Measurements from ENCODE around the gene ALDH9A1. TPM values are rescaled to one million over a fixed set of nuclear protein-coding genes. Genes with fewer than 3 reads are reported as not detected.

Gene ALDH9A1
- total and polyA plus RNA-seq, 2 of the 4 experiments (the other 2 are of a cell fraction): 43.5 to 43.7 TPM

DNA sequence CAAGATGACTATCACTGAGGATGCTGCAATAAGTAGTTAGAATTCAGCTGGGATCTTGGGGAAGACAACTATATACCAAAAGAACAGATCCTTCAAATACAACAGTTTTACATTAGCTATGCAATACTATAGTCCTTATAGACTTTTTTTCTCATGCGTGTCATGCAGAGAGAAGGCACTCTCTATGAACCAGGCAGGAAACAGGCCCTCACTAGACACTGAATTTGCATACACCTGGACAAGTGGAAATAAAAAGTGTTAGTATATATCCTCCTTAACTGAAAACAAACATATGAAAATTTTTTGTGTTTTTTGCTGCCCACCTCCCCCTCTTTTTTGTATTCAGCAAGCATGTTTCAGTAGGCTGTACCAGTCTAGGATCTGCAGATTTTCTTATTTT lies 40.4 kb upstream of the ALDH9A1 start:
- Histone ChIP-seq H3K14ac (replicated peaks; ENCODE audit: low read depth, low read length) (no peak overlapping the region), H2BK15ac (ENCODE audit: low read depth, low read length) (no peak overlapping the region), H4K91ac (ENCODE audit: insufficient read depth, low read depth, low read length) (no peak overlapping the region), H3K9me1 (ENCODE audit: insufficient read depth, low read length) (no peaks in the 10 kb centered on the region), H3K79me1 (ENCODE audit: low read depth in 1 of 2, low read length in 2 of 2) (peaks cover 10 to 13% of the 10 kb centered on the region in 2 experiments; a peak in 3 of 4 replicates), H3K4ac (ENCODE audit: low read depth, low read length) (no peak overlapping the region), H3K18ac (ENCODE audit: low read depth, low read length) (no peak overlapping the region), H3K23ac (ENCODE audit: low read depth, low read length) (no peak overlapping the region), H2AK5ac (ENCODE audit: low read depth, low read length) (no peak overlapping the region), H2AFZ (replicated peaks; ENCODE audit: low read length, poor library complexity) (no peak overlapping the region), H2BK5ac (ENCODE audit: low read depth, low read length, poor library complexity, severe bottlenecking) (no peak overlapping the region), H3K9me3 (ENCODE audit: control insufficient read depth, insufficient read depth, low read length) (no peaks in the 10 kb centered on the region; the same call in 1 of the 2 replicates), H3K4me2 (ENCODE audit: low read depth, low read length) (no peak overlapping the region), H4K20me1 (ENCODE audit: insufficient read depth, low read length) (no peaks in the 10 kb centered on the region), H3K36me3 (ENCODE audit: control insufficient read depth, insufficient read depth, low read length) (peaks cover 22% of the 10 kb centered on the region), H4K8ac (ENCODE audit: low read depth in 2 of 2, low read length in 2 of 2) (no peak overlapping the region), H2AK9ac (replicated peaks; ENCODE audit: low read depth, low read length, poor library complexity) (no peak overlapping the region), H3K4me1 (ENCODE audit: control insufficient read depth, insufficient read depth, low read length) (no peaks in the 10 kb centered on the region), H2BK20ac (ENCODE audit: low read depth, low read length) (no peak overlapping the region), H3K27me3 (ENCODE audit: control insufficient read depth, insufficient read depth, low read length) (no peaks in the 10 kb centered on the region), H3K27ac (ENCODE audit: insufficient read depth, low read length) (no peak overlapping the region), H2BK120ac (ENCODE audit: low read depth, low read length) (no peak overlapping the region), H3K56ac (ENCODE audit: extremely low read depth, insufficient read depth, low read length) (no peak overlapping the region), H3K9ac (ENCODE audit: low read depth, low read length) (no peak overlapping the region), H4K5ac (ENCODE audit: low read depth, low read length) (no peak overlapping the region), H3K4me3 (ENCODE audit: insufficient read depth, low read depth, low read length) (no peak overlapping the region)
- BruUV-seq (replicated peaks): no TSS peak
- dilution Hi-C loops (cut with HindIII; ENCODE audit: low sequenced_read_pairs, unreplicated experiment): no loop called here
- intact Hi-C loops (cut with micrococcal nuclease): no loop called here
- WGBS, 2 experiments (ENCODE audit: extremely low coverage in 2 of 2, insufficient read length in 1 of 2): no CpG with 5 or more reads among the region's 1 CpG
- TF ChIP-seq BHLHE40 (IDR thresholded peaks at IDR 0.05; ENCODE audit: low read depth, low read length) (no peak), RAD21 (IDR thresholded peaks at IDR 0.05; ENCODE audit: low read length) (no peak), SMC3 (IDR thresholded peaks at IDR 0.05; ENCODE audit: low read depth, low read length) (no peak), FOS (IDR thresholded peaks at IDR 0.05; ENCODE audit: low read depth, low read length) (no peak), CHD1 (IDR thresholded peaks at IDR 0.05; ENCODE audit: low read depth, low read length) (no peak), NFE2L2 (IDR thresholded peaks at IDR 0.05; ENCODE audit: low read depth, low read length) (no peak), MXI1 (IDR thresholded peaks at IDR 0.05; ENCODE audit: borderline replicate concordance, low read depth, low read length) (no peak), RCOR1 (IDR thresholded peaks at IDR 0.05; ENCODE audit: insufficient replicate concordance, low read length) (no peak), MAFK (IDR thresholded peaks at IDR 0.05; ENCODE audit: low read depth, low read length) (no peak), MAZ (IDR thresholded peaks at IDR 0.05; ENCODE audit: borderline replicate concordance, low read depth, low read length) (no peak), RFX5 (IDR thresholded peaks at IDR 0.05; ENCODE audit: low read depth, low read length) (no peak)
- TF ChIP-seq, protein P1, sequence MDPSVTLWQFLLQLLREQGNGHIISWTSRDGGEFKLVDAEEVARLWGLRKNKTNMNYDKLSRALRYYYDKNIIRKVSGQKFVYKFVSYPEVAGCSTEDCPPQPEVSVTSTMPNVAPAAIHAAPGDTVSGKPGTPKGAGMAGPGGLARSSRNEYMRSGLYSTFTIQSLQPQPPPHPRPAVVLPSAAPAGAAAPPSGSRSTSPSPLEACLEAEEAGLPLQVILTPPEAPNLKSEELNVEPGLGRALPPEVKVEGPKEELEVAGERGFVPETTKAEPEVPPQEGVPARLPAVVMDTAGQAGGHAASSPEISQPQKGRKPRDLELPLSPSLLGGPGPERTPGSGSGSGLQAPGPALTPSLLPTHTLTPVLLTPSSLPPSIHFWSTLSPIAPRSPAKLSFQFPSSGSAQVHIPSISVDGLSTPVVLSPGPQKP (IDR thresholded peaks at IDR 0.05; ENCODE audit: borderline replicate concordance, low read depth, low read length): no peak
- TF ChIP-seq, protein P2, sequence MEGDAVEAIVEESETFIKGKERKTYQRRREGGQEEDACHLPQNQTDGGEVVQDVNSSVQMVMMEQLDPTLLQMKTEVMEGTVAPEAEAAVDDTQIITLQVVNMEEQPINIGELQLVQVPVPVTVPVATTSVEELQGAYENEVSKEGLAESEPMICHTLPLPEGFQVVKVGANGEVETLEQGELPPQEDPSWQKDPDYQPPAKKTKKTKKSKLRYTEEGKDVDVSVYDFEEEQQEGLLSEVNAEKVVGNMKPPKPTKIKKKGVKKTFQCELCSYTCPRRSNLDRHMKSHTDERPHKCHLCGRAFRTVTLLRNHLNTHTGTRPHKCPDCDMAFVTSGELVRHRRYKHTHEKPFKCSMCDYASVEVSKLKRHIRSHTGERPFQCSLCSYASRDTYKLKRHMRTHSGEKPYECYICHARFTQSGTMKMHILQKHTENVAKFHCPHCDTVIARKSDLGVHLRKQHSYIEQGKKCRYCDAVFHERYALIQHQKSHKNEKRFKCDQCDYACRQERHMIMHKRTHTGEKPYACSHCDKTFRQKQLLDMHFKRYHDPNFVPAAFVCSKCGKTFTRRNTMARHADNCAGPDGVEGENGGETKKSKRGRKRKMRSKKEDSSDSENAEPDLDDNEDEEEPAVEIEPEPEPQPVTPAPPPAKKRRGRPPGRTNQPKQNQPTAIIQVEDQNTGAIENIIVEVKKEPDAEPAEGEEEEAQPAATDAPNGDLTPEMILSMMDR (conservative IDR thresholded peaks at IDR 0.05; ENCODE audit: low read depth, low read length): no peak
- TF ChIP-seq, protein P3, sequence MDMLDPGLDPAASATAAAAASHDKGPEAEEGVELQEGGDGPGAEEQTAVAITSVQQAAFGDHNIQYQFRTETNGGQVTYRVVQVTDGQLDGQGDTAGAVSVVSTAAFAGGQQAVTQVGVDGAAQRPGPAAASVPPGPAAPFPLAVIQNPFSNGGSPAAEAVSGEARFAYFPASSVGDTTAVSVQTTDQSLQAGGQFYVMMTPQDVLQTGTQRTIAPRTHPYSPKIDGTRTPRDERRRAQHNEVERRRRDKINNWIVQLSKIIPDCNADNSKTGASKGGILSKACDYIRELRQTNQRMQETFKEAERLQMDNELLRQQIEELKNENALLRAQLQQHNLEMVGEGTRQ (IDR thresholded peaks at IDR 0.05; ENCODE audit: low read depth, low read length): no peak
- POLR2A ChIA-PET (ENCODE audit: unreplicated experiment): no interaction called here
- CTCF ChIA-PET: interaction anchor here (0.7 kb wide), 1 partner anchor 17 kb away, joined by 3 read pairs; no protein-coding TSS in a partner anchor
- DNase-seq (no peak), ATAC-seq (ENCODE audit: low read depth) (no peak)
- in situ Hi-C loops (cut with MboI; ENCODE audit: low sequenced_read_pairs): no loop called here
